GM19468 (cell line): ENCODE measurements around the gene CCDC38.
A peak's percentile ranks its signal among the peaks of the same experiment; 100 is the strongest.

Experiments
- ATAC-seq: cut with Tn5 transposase; IDR thresholded peaks from one replicate; pipeline ENCODE4 v1.9.1; 2021; ENCODE audit warnings: mild to moderate bottlenecking, moderate library complexity, moderate number of reproducible peaks; ENCODE audit not compliant: unreplicated experiment; ENCODE audit errors: extremely low read depth

The CCDC38 gene

GRCh38 chr12:95890958-95891357 lies 51.5 kb downstream of the CCDC38 start:
- ATAC-seq: no peak

GRCh38 chr12:95887311-95887710 lies 55.1 kb downstream of the CCDC38 start:
- ATAC-seq: no peak

- no peak for ATAC-seq
These were observed 57.4 kb downstream of the CCDC38 start for GRCh38 chr12:95884998-95885397.

- ATAC-seq: no peak
These were observed 59.5 kb downstream of the CCDC38 start for GRCh38 chr12:95882873-95883272.

- ATAC-seq: no peak
These were observed 60.3 kb downstream of the CCDC38 start for GRCh38 chr12:95882080-95882479.

- no peak for ATAC-seq
These were observed 61.0 kb downstream of the CCDC38 start for GRCh38 chr12:95881331-95881955.

GRCh38 chr12:95880895-95881294 lies 61.5 kb downstream of the CCDC38 start:
- ATAC-seq: no peak

GRCh38 chr12:95877622-95878021 lies 64.8 kb downstream of the CCDC38 start:
- ATAC-seq: no peak

- ATAC-seq: no peak
These were observed 68.0 kb downstream of the CCDC38 start for GRCh38 chr12:95874452-95874851.

- no peak for ATAC-seq
These were observed 71.5 kb downstream of the CCDC38 start for GRCh38 chr12:95870897-95871296.

- no peak for ATAC-seq
These were observed 79.1 kb downstream of the CCDC38 start for GRCh38 chr12:95863337-95863736.

- no peak for ATAC-seq
These were observed 80.4 kb downstream of the CCDC38 start for GRCh38 chr12:95862038-95862437.

- ATAC-seq: no peak
These were observed 82.2 kb downstream of the CCDC38 start for GRCh38 chr12:95859947-95860850.

GRCh38 chr12:95859344-95859816 lies 83.0 kb downstream of the CCDC38 start:
- ATAC-seq: no peak

GRCh38 chr12:95858451-95859343 lies 83.7 kb downstream of the CCDC38 start, which contains the start of gene SNRPF:
Gene SNRPF, plus strand, starts transcription at chr12:95858952. Its CDS starts 122 bp downstream, at chr12:95859074.
- peak; percentile 96 for ATAC-seq

GRCh38 chr12:95857799-95858198 lies 84.6 kb downstream of the CCDC38 start:
- ATAC-seq: no peak

- ATAC-seq: no peak
These were observed 85.3 kb downstream of the CCDC38 start for GRCh38 chr12:95857156-95857555.

- ATAC-seq: no peak
These were observed 90.3 kb downstream of the CCDC38 start for GRCh38 chr12:95852133-95852532.

- ATAC-seq: no peak
These were observed 90.8 kb downstream of the CCDC38 start for GRCh38 chr12:95851606-95852005.
